CD4-positive, alpha-beta T cell treated with Interleukin-6 for 4 hours (primary cell): ENCODE data around the gene SDC3.

ENCODE experiments used
- DNase-seq: peaks from one replicate; pipeline ENCODE4 v3.0.0-alpha.2; 2020; ENCODE audit warnings: mixed read lengths

SDC3 gene

DNA sequence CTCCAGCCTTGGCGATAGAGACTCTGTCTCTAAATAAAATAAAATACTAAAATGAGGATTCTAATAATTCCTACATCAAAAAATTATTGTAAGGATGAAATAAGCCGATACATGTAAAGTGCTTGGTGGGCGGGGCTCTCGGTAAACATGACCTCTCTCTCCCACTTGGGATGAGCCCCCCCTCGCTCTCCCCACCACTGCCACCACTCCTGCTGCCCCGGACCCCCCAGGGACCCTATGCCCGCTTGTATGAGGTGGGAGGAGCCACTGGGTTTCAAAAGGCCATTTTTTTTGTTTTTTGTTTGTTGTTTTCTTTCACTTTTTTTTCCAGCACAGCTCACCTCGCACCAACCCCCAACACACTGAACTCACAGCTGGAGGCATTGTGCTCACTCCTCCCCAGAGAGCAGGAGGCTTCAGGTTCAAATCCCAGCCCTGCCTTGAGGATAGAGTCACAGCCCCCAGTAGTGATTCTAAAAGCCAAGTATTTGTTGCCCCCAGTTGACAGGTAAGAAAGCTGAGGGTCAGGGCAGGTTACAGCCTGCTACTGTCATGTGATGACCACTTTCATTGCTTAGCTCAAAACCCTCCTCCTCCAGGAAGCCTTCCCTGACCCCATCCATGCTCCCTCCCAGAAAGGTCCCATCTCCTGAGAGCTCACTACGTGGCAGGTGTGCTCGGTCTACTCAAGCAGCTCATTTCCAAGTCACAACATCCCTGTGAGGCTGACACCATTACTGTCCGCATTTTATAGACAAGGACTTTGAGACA lies 4.2 kb downstream of the SDC3 start:
- DNase-seq: no peak

DNA sequence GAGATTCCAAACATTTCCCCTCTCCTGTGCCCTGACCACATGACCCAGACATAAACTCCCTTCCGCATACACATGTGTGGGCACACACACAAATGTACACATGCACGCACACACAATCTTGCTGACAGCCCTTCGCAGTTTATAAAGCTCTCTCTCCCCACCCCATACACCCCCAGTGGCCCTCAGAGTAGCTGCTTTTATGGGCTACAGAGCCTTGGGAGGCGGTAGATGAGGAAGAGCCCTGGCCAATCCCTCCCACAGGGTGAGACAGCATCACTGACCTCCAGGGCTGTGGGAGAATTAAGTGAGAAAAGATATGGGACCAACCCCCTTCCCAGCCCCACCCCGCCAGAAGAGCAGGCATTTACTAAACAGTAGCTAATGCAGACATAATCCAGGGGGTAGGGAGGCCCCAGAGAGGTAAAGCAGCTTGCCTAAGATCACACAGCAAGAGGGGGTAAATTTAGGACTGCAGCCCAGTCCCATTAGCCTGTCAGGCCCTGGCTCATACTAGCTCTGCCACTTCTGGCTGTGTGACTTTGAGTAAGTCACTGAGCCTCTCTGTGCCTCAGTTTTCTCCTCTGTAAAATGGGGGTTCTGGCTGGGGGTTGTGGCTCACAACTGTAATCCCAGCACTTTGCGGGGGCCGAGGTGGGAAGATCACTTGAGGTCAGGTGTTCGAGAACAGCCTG lies 5.1 kb downstream of the SDC3 start:
- no peak for DNase-seq

DNA sequence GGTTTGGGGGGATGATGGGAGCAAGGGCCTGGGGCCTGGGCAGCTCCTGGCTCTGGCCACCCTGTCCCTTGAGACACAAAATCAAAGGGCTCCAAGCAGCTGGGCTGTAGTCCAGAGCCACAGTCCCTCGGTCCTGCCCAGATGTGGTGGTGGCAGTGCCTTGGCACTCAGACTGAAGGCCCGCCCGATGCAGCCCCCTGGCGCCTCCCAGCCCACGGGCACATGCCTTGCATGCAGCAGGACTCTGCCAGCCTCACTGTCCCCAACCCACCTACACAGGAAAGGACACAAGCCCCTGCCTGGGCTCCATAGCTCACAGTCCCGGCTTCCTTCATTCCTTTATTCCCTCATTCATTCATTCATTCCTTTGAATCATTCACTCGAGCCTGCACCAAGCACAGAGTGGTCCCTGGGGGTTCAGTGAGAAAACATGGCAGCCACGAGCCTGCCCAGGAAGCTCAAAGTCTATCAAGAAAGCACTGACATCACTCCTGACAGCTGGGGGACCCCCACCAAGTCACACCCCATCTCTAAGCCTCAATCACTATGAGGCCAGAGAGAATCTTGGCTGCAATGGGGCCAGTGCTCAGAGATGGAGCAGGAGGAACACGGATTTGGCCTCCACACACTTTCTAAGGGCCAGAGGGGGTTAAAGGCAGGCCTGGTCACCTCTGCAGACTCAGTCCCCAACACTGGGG lies 5.8 kb downstream of the SDC3 start:
- DNase-seq: no peak

DNA sequence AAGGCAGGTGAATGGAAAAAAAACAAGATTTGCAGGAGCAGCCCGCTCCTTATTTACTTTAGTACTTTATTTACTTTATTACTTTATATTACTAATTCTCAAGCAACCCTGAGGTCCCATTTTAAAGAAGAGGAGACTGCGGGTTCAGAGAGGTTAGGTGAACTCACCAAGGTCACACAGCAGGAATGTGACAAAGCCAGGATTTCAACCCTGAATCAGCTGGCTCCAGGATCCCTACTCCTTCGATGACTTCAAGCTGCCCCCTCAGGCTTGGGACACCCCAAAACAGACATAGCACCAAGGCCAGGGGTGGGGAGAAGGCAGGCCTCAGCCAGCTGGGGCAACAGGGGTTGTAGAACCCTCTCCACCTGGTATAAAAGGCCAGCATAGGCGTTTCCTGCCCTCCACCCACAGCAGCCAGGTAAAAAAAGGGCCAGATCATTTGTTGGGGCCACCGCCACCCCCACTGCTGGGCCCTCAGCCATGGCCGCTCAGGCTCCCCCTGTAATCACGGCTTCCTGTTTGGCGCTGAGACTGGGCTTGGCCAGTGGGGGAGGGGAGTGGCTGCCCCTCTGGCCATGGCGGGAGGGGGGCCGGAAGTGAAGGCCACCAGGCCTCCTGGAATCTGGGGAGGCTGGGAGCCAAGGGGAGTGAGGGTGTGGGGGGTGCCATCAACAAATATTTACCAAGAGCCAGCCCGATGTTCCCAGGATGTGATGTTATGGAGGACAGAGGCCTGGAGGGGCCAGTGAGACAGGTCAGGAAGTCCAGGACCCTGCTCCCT lies 6.6 kb downstream of the SDC3 start:
- DNase-seq: no peak

DNA sequence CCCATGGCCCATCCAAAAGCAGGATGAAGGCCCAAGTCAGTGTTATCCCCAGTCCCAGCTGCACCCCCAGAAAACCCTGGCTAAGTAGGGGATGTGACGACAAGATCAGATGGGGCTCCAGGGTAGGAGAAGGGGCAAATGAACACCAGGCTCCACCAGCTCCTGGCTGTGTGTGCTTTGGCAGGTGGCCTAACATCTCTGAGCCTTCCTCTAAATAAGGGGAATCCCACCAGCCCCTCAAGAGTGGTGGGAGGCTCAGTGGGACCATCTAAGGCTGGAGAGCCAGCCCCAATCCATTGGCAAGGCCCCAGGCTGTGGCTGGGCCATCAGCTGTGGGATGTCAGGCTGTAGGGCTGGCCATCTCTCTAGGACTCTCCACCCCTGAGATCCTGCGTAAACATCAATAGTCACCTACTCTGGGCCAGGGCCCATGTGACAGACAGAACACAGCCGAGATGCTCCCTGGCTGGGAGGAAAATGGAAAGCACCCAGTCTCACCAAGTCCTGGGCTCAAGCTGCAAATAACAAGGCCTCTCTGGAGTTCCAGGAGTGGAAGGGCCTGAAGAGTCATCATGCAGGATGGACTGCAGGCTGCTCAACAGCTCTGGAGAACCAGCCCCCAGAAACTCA lies 7.5 kb downstream of the SDC3 start:
- DNase-seq: no peak

GRCh38 chr1:30900486-30900885 lies 8.1 kb downstream of the SDC3 start:
- no peak for DNase-seq

DNA sequence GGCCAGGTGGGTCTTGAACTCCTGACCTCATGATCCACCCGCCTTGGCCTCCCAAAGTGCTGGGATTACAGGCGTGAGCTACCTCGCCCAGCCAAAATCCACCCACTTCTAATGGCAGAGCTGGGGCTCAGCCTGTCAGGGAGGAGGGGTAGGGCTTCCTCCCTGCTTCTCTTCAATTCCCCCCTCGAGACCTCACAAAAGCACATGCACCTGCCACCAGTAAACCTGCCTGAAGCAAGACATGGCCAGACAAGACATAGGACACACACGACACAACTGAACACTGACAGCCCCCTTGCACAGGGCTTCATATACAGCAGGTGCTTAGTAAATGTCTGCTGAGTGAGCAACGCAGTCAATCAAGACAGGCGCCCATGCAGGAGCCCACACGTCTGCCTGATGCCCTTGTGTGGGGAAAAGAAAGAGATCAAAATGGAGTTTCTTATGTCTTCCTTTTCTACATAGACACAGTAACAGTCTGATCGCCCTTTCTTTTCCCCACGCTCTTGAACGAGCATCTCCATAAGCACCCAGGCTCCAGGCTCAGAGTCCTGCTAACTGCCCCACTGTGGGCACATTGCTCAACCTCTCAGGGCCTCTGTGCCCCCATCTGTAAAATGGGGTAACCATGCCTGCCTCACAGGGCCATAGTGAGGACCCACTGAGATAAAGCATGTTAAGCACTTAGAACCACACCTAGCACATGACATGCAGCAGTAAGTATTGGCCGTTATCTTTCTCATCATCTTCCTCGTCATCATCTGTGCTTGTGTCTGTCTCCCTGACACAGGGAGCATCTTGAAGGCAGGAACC lies 8.8 kb downstream of the SDC3 start:
- no peak for DNase-seq

GRCh38 chr1:30898031-30898815 lies 10.3 kb downstream of the SDC3 start:
- no peak for DNase-seq

- DNase-seq: no peak
Measured at GRCh38 chr1:30896905-30897304, 11.7 kb downstream of the SDC3 start.

GRCh38 chr1:30895944-30896660 lies 12.5 kb downstream of the SDC3 start:
- DNase-seq: no peak

- DNase-seq: no peak
Measured at GRCh38 chr1:30895382-30895943, 13.1 kb downstream of the SDC3 start.

GRCh38 chr1:30894508-30894973 lies 14.0 kb downstream of the SDC3 start:
- DNase-seq: no peak

DNA sequence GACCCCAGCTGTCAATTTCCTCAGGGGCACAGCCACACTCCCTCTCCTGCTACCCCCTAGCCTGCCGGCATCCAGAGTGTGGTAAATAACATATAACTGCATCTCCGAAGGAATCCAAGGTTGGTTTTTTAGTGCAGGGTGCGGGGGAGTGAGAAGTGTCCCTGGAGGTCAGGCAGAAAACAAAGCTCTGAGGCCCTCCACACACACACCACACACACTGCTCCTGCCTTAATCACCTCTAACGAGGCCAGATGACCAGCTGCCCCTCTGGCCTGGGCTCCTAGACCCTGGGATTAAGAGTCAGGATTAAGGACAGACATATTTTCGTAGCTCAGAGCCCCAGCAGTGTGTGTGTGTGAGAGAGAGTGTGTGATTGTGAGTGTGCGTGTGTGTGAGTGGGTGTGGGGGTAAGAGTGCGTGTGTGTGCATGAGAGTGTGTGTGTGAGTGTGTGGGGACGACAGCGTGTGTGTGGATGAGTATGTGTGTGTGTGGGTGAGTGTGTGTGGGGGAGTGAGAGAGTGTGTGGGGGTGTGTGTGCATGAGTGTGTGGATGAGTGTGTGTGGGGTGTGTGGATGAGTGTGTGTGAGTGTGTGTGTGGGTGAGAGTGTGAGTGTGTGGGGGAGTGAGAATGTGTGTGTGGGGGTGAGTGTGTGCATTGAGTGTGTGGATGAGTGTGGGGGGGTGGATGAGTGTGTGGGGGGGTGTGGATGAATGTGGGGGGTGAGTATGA lies 14.6 kb downstream of the SDC3 start:
- DNase-seq: no peak

DNA sequence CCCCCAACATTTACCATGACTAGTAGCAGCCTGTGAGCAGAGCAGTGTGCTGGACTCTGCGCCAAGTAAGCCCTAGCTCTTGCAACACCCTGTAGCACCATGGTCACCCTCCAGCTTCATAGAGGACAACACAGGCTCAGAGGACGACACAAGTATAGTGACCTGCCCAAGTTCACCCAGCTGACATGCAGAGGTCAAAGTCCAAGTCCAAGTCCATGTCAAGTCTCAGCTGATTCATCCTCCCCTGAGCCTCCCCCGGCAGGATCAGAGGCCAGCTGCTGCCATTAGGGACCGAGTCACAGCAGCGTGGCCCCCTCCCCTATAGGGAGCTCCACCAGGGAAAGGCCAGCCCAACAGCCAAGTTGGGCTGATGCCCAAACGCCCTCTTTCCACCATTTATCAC lies 15.9 kb downstream of the SDC3 start:
- DNase-seq: no peak

GRCh38 chr1:30891227-30891552 lies 17.4 kb downstream of the SDC3 start:
- DNase-seq: no peak

DNA sequence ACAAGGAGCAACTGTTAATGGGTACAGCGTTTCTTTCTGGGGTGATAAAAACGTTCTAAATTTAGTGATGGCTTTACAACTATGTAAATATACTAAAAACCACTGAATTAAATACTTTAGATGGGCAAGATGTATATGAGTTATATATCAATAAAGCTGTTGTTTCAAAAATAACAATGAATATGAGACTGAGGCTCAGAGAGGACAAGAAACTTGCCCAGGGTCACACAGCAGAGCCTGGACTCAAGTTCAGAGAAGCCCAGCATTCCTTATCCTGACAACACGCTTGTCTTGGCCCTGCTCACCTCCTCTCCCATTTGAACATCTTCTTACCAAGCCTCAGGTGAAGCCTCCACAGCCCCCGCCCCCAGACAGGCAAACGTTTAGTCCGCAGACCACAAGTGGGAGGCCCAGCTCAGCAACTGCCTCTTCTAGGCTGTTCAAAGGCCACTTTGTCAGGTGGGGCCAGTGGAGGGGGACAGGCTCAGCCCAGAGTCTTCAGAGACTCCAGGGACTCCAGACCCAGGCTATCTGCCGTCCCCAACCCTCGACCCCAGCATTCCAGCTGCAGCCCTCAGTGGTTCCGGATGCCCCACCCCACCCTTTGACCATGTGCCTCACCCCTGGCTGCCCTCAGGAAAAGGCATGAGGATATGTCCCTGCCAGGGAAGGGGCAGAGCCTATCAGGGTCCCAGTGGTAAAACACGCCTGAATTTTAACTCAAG lies 17.9 kb downstream of the SDC3 start:
- DNase-seq: no peak

DNA sequence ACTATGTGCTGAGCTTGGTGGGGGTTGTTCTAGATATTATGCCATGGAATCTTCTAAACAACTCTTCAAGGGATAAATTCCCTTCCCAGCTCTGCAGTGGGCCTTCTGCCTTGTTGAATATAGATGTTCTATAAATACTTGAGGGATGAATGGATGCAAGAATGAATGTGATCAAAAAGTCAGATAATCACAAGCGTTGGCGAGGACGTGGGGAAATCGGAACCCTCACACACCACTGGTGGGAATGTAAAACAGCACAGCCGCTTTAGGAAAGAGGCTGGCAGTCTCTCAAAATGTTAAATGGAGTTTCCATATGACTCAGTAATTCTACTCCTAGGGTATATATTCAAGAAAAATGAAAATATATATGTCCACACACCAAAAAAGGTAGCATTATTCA lies 19.0 kb downstream of the SDC3 start:
- DNase-seq: no peak

DNA sequence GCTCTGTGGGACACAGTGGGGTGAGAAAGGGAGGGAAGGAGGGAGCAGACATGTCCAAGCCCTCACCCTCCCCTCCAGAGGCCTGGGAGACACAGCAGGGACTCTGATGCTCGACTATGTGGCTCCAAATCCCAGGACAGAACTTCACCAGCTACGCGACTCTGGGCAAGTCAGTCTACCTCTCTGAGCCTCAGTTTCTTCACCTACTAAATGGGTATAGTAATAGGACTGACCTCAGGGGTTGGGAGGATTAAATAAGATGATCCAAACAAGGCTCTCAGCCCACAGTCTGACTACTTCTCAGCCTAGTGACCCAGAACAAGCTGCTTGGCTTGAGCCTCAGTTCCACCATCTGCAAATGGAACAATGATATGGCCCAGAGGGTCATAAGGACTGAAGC lies 19.6 kb downstream of the SDC3 start:
- DNase-seq: no peak

GRCh38 chr1:30888391-30888790 lies 20.2 kb downstream of the SDC3 start:
- DNase-seq: no peak
